Muscle of back (tissue), 10 donors: ENCODE results near the gene ALKBH2. TPM values are rescaled to one million over a fixed set of nuclear protein-coding genes. Genes with fewer than 3 reads are reported as not detected.

ENCODE experiments used
- polyA plus RNA-seq, 10 donors: library from polyadenylated mRNA; unstranded; fragments of 120-200 nt; gene quantifications; one replicate each; pipeline ENCODE4 v1.2.1, GENCODE V29; 2013; ENCODE audit not compliant: insufficient read length in 10 of 10

ALKBH2 gene
- polyA plus RNA-seq, 10 donors: 18.8 to 24.5 (median 20.8) TPM

Other genes with a start within 250 kb of the ALKBH2 start
- 10 to 100 TPM; 16.7 to 22.6 (median 19.7) TPM for gene SSH1, start 235.9 kb downstream of the ALKBH2 start, polyA plus RNA-seq
- under 1 TPM in 7 of 10 donors, not detected in 3; 0.08 to 0.96 (median 0.16) TPM for gene DAO, start 213.4 kb downstream of the ALKBH2 start, polyA plus RNA-seq
- under 1 TPM; 0.09 to 0.60 (median 0.24) TPM for gene SVOP, start 72.4 kb downstream of the ALKBH2 start, polyA plus RNA-seq
- 10 to 100 TPM; 10.2 to 17.3 (median 13.2) TPM for gene USP30, start 40.9 kb downstream of the ALKBH2 start, polyA plus RNA-seq
- 10 to 100 TPM; 19.5 to 32.3 (median 23.9) TPM for gene UNG, start 4.1 kb upstream of the ALKBH2 start, polyA plus RNA-seq
- 10 to 100 TPM in 3 of 10 donors, 1 to 10 TPM in 7; 4.6 to 13.3 (median 7.9) TPM for gene ACACB, start 23.1 kb upstream of the ALKBH2 start, polyA plus RNA-seq
- gene FOXN4, start 215.8 kb upstream of the ALKBH2 start, polyA plus RNA-seq: under 1 TPM in 7 of 10 donors, not detected in 3; 0.07 to 0.24 (median 0.12) TPM